AG04450 (cell line): ENCODE measurements around the gene SLC12A8. TPM values are rescaled to one million over a fixed set of nuclear protein-coding genes. Genes with fewer than 3 reads are reported as not detected.

Experiments used
- CTCF ChIA-PET: fragments of 300-600, 350-600 bp; formaldehyde crosslinking; extraction: SDS; loops from one replicate; lab custom pipeline; 2022; ENCODE audit warnings: antibody characterized with exemption, inconsistent platforms; lab: Charles Lee
- POLR2A ChIA-PET: fragments of 350-600 bp; formaldehyde crosslinking; extraction: SDS; loops from one replicate; lab custom pipeline; 2021; ENCODE audit warnings: antibody characterized with exemption, inconsistent platforms; lab: Yijun Ruan, JAX
- DNase-seq: peaks from one replicate; pipeline ENCODE4 v3.0.0-alpha.2; 2011; ENCODE audit warnings: low read depth, low spot score
- H3K27ac ChIP-seq: one replicate; pipeline ENCODE4 v1.5.1; 2012; ENCODE audit warnings: low read depth, low read length, control low read depth
- H3K27me3 ChIP-seq: one replicate; pipeline ENCODE4 v1.6.0; 2012; ENCODE audit warnings: low read length; ENCODE audit not compliant: control insufficient read depth, insufficient read depth
- H3K4me3 ChIP-seq: 2 replicates; pipeline ENCODE4 v1.5.1; 2011; ENCODE audit warnings: mild to moderate bottlenecking, low read depth, low read length, control low read depth
- H3K9me3 ChIP-seq: 2 replicates; pipeline ENCODE4 v1.5.1; 2012; ENCODE audit warnings: low read length; ENCODE audit not compliant: control insufficient read depth, insufficient read depth
- polyA plus RNA-seq: library from polyadenylated mRNA; depleted of rRNA; stranded (reverse); fragments of >200 nt; gene quantifications from 2 replicates; pipeline ENCODE4 v1.2.3, GENCODE V29; 2011
- TF ChIP-seq, protein P1 (sequence below): IDR thresholded peaks from 2 replicates; pipeline ENCODE4 v1.5.1; 2011; ENCODE audit warnings: low read depth, low read length, control low read depth, inconsistent platforms

The SLC12A8 gene
- polyA plus RNA-seq, 1 experiment = 15.3 TPM

DNA sequence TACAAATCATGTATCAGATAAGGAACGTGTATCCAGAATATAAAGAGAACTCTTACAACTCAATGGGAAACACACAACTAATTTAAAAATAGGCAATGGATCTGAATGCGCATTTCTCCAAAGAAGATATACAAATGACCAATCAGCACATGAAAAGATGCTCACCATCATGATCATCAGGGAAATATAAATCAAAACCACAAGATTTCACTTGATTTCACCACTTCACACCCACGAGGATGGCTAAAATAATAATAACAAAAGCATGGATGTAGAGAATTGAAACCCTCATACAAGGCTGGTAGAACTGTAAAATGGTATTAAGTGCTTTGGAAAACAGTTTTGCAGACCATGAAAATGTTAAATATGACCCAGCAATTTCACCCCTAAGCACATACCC lies 26.7 kb upstream of the SLC12A8 start:
- no peak overlapping the region for H3K4me3 ChIP-seq
- ChIA-PET POLR2A (no interaction called here), CTCF (no interaction called here)
- no peak overlapping the region for H3K27ac ChIP-seq
- H3K9me3 ChIP-seq = no peaks in the 10 kb centered on the region
- H3K27me3 ChIP-seq = no peaks in the 10 kb centered on the region
- TF ChIP-seq, protein P1, sequence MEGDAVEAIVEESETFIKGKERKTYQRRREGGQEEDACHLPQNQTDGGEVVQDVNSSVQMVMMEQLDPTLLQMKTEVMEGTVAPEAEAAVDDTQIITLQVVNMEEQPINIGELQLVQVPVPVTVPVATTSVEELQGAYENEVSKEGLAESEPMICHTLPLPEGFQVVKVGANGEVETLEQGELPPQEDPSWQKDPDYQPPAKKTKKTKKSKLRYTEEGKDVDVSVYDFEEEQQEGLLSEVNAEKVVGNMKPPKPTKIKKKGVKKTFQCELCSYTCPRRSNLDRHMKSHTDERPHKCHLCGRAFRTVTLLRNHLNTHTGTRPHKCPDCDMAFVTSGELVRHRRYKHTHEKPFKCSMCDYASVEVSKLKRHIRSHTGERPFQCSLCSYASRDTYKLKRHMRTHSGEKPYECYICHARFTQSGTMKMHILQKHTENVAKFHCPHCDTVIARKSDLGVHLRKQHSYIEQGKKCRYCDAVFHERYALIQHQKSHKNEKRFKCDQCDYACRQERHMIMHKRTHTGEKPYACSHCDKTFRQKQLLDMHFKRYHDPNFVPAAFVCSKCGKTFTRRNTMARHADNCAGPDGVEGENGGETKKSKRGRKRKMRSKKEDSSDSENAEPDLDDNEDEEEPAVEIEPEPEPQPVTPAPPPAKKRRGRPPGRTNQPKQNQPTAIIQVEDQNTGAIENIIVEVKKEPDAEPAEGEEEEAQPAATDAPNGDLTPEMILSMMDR = no peak
- DNase-seq = no peak

DNA sequence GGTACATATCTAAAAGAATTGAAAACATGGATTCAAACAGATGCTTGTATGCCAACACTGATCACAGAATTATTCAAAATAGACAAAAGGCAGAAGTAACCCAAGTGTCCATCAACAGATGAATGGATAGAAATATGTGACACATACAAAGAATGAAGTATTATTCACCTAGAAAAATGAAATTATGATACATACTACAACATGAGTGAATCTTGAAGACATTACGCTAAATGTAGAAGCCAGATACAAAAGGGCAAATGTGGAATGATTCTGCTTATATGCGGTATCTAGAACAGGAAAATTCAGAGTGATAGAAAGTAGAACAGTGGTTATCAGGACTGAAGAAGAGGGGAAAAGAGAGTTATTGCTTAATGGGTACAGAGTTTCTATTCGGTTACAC lies 26.2 kb upstream of the SLC12A8 start:
- ChIA-PET POLR2A (no interaction called here), CTCF (no interaction called here)
- Histone ChIP-seq H3K9me3 (no peaks in the 10 kb centered on the region), H3K4me3 (no peak overlapping the region), H3K27me3 (no peaks in the 10 kb centered on the region), H3K27ac (no peak overlapping the region)
- DNase-seq = no peak
- TF ChIP-seq, protein P1 = no peak

DNA sequence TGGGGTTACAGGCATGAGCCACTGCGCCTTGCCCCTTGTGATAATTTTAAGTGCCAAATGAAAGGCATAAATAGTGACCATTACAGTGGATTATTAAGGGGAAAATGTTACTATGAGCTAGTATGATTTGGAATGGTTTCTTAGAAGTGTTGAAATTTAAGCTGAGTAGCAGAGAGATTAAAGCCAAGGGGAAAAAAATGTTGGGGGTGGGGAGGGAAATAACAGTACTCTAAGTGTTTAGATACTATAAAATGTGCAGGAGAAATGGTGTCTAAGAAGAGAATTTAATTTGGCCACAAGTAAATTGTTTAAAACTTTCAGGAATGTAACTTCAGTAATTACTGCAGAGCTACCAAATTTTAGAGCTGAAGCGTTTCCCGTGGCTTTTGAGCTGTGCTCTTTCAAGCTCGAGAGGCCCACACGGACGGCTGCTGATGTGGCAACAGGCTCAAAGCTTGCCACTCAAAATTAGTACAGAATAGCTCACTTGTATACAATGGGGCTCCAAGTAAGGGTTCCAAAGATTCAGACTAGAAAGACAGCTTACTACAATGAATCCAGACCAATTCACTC lies 23.9 kb upstream of the SLC12A8 start:
- Histone ChIP-seq H3K27ac (no peak overlapping the region), H3K4me3 (no peak overlapping the region), H3K9me3 (no peaks in the 10 kb centered on the region), H3K27me3 (no peaks in the 10 kb centered on the region)
- ChIA-PET CTCF (no interaction called here), POLR2A (interaction anchor here (0.6 kb wide), 1 partner anchor 184 kb away, joined by 3 read pairs; no protein-coding TSS in a partner anchor)
- TF ChIP-seq, protein P1 = no peak
- DNase-seq = no peak

DNA sequence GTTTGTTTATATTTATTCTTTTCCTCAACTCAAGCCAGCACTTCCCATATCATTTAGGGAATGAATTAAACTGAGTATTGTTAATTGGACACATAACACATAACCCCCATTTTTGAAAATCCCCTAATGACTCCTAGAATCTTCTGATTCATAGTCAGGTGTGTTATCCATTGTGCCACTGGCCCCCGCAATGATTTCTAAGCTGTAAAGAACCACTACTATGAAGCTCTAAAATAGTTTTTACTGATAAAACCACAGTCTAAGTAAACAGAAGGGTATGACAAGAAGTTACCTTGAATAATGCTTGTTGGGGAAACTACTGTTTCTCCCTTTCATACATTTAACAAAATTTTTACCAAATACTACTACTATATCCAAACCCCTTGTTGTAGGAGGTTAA lies 22.3 kb upstream of the SLC12A8 start:
- no peaks in the 10 kb centered on the region for H3K27me3 ChIP-seq
- CTCF ChIA-PET = no interaction called here
- no peak overlapping the region for H3K27ac ChIP-seq
- H3K4me3 ChIP-seq = no peak overlapping the region
- TF ChIP-seq, protein P1 = no peak
- H3K9me3 ChIP-seq = no peaks in the 10 kb centered on the region
- POLR2A ChIA-PET = no interaction called here
- DNase-seq = no peak

DNA sequence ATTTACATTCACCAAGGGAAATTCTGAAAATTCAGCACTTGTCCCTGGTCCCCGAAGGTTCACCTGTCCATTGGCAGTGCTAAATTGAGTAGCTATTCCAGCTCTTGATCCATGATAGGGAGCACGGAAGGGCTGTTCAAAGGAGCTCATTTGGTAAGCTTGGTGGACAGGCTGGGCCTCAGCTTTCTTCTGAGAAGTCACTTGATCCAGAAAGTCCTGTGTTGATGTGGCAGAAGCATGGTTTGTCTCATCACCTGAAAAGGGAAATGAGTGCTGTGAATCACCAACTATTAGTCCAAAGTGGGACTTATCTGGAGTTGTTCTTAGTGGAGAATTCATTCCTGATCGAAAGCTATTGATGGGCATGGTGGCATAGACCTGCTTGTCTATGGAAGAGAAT lies 19.9 kb upstream of the SLC12A8 start:
- POLR2A ChIA-PET = interaction anchor here (0.5 kb wide), 1 partner anchor 169 kb away, joined by 4 read pairs; no protein-coding TSS in a partner anchor
- Histone ChIP-seq H3K27me3 (no peaks in the 10 kb centered on the region), H3K27ac (no peak overlapping the region), H3K9me3 (no peaks in the 10 kb centered on the region), H3K4me3 (no peak overlapping the region)
- TF ChIP-seq, protein P1 = no peak
- no peak for DNase-seq
- CTCF ChIA-PET = no interaction called here
